ENCODE measurements around the gene DNAJC4. TPM values are rescaled to one million over a fixed set of nuclear protein-coding genes. Genes with fewer than 3 reads are reported as not detected.

The DNAJC4 gene
- total RNA-seq, 1 donor: 9.8 TPM

DNA sequence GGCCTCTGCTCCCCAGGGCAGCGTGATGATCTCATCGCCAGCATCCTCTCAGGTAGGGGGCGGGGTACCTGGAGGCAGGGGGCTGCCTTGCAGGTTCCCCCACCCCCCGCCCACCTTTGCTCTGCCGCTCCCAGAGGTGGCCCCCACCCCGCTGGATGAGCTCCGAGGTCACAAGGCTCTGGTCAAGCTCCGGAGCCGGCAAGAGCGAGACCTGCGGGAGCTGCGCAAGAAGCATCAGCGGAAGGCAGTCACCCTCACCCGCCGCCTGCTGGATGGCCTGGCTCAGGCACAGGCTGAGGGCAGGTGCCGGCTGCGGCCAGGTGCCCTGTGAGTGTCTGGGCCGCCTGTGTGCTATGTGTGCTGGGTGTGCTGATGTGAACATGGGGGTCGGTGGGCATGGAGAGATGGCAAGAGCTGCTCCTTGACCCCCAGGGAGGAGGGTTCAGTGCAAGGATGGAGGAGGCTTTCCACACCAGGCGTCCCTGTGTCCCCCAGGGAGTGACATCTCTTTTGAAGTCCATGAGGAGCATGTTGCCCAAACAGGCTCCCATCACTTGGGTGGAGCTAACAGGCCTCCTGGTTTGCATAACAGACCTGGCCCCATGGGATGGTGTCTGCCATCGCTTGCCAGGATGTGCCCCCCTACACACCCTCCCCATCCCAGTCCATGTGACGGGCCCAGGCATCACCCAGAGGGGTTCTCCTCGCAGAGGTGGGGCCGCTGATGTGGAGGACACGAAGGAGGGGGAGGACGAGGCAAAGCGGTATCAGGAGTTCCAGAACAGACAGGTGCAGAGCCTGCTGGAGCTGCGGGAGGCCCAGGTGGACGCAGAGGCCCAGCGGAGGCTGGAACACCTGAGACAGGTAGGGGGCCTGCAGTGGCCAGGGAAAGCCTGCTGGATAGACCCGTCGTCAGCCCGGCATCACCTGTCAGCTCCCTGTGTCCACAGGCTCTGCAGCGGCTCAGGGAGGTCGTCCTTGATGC lies 35.1 kb downstream of the DNAJC4 start:
- H3K36me3 ChIP-seq (ENCODE audit: insufficient read depth, low read length): peaks cover 41% of the 10 kb centered on the region
- no peaks in the 10 kb centered on the region for H4K20me1 ChIP-seq (ENCODE audit: insufficient read depth, low read length)
- no peaks in the 10 kb centered on the region for H3K79me2 ChIP-seq (ENCODE audit: insufficient read depth, low read length)
- TF ChIP-seq, protein P1, sequence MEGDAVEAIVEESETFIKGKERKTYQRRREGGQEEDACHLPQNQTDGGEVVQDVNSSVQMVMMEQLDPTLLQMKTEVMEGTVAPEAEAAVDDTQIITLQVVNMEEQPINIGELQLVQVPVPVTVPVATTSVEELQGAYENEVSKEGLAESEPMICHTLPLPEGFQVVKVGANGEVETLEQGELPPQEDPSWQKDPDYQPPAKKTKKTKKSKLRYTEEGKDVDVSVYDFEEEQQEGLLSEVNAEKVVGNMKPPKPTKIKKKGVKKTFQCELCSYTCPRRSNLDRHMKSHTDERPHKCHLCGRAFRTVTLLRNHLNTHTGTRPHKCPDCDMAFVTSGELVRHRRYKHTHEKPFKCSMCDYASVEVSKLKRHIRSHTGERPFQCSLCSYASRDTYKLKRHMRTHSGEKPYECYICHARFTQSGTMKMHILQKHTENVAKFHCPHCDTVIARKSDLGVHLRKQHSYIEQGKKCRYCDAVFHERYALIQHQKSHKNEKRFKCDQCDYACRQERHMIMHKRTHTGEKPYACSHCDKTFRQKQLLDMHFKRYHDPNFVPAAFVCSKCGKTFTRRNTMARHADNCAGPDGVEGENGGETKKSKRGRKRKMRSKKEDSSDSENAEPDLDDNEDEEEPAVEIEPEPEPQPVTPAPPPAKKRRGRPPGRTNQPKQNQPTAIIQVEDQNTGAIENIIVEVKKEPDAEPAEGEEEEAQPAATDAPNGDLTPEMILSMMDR (IDR thresholded peaks at IDR 0.05; ENCODE audit: extremely low read depth, low read depth, low read length): no peak
- no peak overlapping the region for H2AFZ ChIP-seq (ENCODE audit: low read length)
- no peak overlapping the region for H3K4me3 ChIP-seq (ENCODE audit: insufficient read depth, low read length)
- no peak overlapping the region for H3K4me2 ChIP-seq (ENCODE audit: insufficient read depth, low read length)
- no peaks in the 10 kb centered on the region for H3K27me3 ChIP-seq (ENCODE audit: insufficient read depth, low read length)
- H3K27ac ChIP-seq (ENCODE audit: low read depth, low read length): no peak overlapping the region
- DNase-seq (ENCODE audit: insufficient read length, low spot score, missing footprints): peak; percentile 55
- H3K4me1 ChIP-seq (ENCODE audit: insufficient read depth, low read length): peaks cover 31% of the 10 kb centered on the region
- no peaks in the 10 kb centered on the region for H3K9me3 ChIP-seq (ENCODE audit: low read depth, low read length)

DNA sequence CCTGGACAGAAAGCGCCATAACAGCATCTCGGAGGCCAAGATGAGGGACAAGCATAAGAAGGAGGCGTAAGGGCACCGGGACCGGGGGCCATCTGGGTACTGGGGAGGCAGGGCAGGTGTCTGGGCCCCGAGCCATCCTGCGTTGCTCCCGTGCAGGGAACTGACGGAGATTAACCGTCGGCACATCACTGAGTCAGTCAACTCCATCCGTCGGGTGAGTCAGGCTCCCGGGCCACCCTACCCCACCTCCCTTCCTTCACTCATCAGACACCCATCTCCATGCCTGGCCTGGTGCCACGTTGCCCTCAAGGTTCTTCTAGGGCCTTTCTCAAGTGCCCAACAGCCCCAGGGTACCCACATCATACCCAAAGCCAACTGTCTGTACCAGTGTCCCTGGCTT lies 36.0 kb downstream of the DNAJC4 start:
- no peak overlapping the region for H2AFZ ChIP-seq (ENCODE audit: low read length)
- H3K9me3 ChIP-seq (ENCODE audit: low read depth, low read length): no peaks in the 10 kb centered on the region
- peaks cover 33% of the 10 kb centered on the region for H3K4me1 ChIP-seq (ENCODE audit: insufficient read depth, low read length)
- H3K79me2 ChIP-seq (ENCODE audit: insufficient read depth, low read length): no peaks in the 10 kb centered on the region
- TF ChIP-seq, protein P1 (IDR thresholded peaks at IDR 0.05; ENCODE audit: extremely low read depth, low read depth, low read length): no peak
- H4K20me1 ChIP-seq (ENCODE audit: insufficient read depth, low read length): no peaks in the 10 kb centered on the region
- H3K4me3 ChIP-seq (ENCODE audit: insufficient read depth, low read length): no peak overlapping the region
- H3K4me2 ChIP-seq (ENCODE audit: insufficient read depth, low read length): no peak overlapping the region
- peaks cover 41% of the 10 kb centered on the region for H3K36me3 ChIP-seq (ENCODE audit: insufficient read depth, low read length)
- H3K27ac ChIP-seq (ENCODE audit: low read depth, low read length): no peak overlapping the region
- peak; percentile 85 for DNase-seq (ENCODE audit: insufficient read length, low spot score, missing footprints)
- no peaks in the 10 kb centered on the region for H3K27me3 ChIP-seq (ENCODE audit: insufficient read depth, low read length)

DNA sequence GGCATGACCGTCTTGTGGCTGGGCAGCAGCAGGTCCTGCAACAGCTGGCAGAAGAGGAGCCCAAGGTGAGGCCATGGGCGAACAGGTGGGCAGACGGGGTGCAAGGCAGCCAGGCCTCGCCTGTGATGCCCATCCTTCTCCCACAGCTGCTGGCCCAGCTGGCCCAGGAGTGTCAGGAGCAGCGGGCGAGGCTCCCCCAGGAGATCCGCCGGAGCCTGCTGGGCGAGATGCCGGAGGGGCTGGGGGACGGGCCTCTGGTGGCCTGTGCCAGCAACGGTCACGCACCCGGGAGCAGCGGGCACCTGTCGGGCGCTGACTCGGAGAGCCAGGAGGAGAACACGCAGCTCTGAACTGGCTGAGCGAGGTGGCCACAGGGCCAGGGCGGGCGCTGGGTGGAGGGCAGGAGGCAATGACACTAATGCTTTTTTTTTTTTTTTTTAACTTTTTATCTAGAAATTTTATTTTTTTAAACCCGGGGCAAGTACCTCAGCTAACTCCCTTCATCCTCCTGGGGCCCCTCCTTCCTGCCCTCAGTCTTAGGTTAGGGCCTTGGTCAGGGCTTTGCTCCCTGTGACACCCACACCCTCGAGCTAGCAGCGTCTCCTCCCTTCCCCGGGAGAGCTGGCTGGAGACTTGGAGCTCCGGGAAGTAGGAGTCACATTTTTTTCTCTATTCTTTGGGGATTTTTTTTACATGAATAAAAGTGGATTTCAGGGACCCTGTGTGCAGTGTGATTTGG lies 37.0 kb downstream of the DNAJC4 start:
- TF ChIP-seq, protein P1 (IDR thresholded peaks at IDR 0.05; ENCODE audit: extremely low read depth, low read depth, low read length): no peak
- Histone ChIP-seq H3K4me2 (ENCODE audit: insufficient read depth, low read length) (no peak overlapping the region), H3K27ac (ENCODE audit: low read depth, low read length) (no peak overlapping the region), H3K4me1 (ENCODE audit: insufficient read depth, low read length) (peaks cover 33% of the 10 kb centered on the region), H2AFZ (ENCODE audit: low read length) (no peak overlapping the region), H3K79me2 (ENCODE audit: insufficient read depth, low read length) (no peaks in the 10 kb centered on the region), H3K9me3 (ENCODE audit: low read depth, low read length) (no peaks in the 10 kb centered on the region), H4K20me1 (ENCODE audit: insufficient read depth, low read length) (no peaks in the 10 kb centered on the region), H3K4me3 (ENCODE audit: insufficient read depth, low read length) (no peak overlapping the region), H3K36me3 (ENCODE audit: insufficient read depth, low read length) (peaks cover 36% of the 10 kb centered on the region), H3K27me3 (ENCODE audit: insufficient read depth, low read length) (no peaks in the 10 kb centered on the region)
- DNase-seq (ENCODE audit: insufficient read length, low spot score, missing footprints): peak; percentile 90
